GM18526 (cell line): ENCODE data around the gene CDC42EP4.

ENCODE experiments used
- POLR2A ChIP-seq: IDR thresholded peaks from 3 replicates; pipeline ENCODE4 v1.6.1; 2011; ENCODE audit not compliant: insufficient read length; ENCODE audit errors: extremely low read depth

CDC42EP4 gene

GRCh38 chr17:73348018-73348828 is 36.4 kb upstream of the CDC42EP4 start:
- no peak for TF ChIP-seq POLR2A

DNA sequence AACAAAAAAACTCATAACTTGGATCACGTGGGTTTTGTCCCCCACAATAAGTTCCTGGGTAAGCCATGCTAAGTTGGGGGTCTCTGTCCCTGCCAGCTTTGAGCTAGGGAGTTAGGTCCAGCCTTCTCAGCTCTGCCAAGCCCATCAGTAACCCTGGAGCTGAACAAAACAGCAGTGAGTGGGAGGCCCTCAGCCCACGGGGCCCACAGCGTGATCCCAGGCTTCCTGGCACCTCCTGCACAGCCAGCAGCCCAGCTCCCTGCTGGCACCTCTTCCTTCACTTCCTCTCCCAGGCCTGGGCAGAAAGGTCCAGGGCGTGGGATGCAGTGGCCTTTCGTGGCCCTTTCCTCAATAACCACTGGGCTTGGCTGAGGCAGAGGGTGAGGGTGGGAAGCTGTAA is 35.5 kb upstream of the CDC42EP4 start:
- TF ChIP-seq POLR2A: no peak

- no peak for TF ChIP-seq POLR2A
Observed at GRCh38 chr17:73346501-73347162, 34.8 kb upstream of the CDC42EP4 start.

- no peak for TF ChIP-seq POLR2A
Observed at GRCh38 chr17:73343739-73344454, 32.1 kb upstream of the CDC42EP4 start.

GRCh38 chr17:73343168-73343634 is 31.4 kb upstream of the CDC42EP4 start:
- TF ChIP-seq POLR2A: no peak

- no peak for TF ChIP-seq POLR2A
Observed at GRCh38 chr17:73342541-73343167, 30.9 kb upstream of the CDC42EP4 start.

GRCh38 chr17:73342050-73342522 is 30.3 kb upstream of the CDC42EP4 start:
- TF ChIP-seq POLR2A: no peak

- no peak for TF ChIP-seq POLR2A
Observed at GRCh38 chr17:73341350-73342049, 29.7 kb upstream of the CDC42EP4 start.

- no peak for TF ChIP-seq POLR2A
Observed at GRCh38 chr17:73340093-73340596, 28.3 kb upstream of the CDC42EP4 start.

GRCh38 chr17:73338566-73339197 is 26.9 kb upstream of the CDC42EP4 start:
- TF ChIP-seq POLR2A: no peak

DNA sequence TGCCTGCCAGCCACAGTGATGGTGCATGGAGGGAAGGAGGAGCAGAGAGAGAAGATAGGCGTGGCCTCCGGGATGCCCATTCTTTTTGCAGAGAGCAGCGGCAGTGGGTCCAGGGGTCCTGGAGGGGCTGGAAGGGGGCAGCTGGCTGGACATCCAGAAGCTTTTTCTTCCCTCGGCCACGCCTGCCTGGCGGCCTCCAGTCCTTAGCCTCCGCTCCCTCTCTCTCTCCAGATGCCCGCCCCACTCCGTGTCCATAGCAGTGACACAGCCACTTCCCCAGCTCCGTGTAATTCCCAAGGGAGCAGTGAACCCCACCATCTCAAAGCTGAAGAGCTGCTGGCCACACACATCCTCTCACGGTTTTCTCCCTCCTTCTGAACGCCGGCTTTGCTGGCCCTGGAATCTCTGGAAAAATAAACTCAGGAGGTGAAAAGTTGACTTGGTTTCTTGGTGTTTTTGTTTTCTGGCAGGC is 26.3 kb upstream of the CDC42EP4 start:
- TF ChIP-seq POLR2A: no peak

DNA sequence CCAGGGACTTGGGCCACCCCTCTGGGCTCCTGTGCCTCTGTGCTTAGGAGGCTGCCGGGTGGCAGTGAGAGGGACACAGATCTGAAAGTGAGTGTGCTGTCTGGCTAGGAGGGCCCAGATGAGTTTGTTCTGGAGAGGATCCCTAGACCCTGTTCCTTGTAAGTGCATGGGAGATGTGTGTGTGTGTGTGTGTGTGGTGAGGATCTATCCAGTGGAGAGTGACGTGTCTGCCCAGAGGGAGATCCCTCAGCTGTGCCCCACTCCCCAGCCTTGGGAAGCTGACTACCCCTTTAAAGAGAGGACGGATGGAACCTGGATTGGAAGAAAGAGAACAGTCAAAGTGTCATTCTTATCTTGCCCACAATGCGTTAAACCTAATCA is 25.5 kb upstream of the CDC42EP4 start:
- TF ChIP-seq POLR2A: no peak

DNA sequence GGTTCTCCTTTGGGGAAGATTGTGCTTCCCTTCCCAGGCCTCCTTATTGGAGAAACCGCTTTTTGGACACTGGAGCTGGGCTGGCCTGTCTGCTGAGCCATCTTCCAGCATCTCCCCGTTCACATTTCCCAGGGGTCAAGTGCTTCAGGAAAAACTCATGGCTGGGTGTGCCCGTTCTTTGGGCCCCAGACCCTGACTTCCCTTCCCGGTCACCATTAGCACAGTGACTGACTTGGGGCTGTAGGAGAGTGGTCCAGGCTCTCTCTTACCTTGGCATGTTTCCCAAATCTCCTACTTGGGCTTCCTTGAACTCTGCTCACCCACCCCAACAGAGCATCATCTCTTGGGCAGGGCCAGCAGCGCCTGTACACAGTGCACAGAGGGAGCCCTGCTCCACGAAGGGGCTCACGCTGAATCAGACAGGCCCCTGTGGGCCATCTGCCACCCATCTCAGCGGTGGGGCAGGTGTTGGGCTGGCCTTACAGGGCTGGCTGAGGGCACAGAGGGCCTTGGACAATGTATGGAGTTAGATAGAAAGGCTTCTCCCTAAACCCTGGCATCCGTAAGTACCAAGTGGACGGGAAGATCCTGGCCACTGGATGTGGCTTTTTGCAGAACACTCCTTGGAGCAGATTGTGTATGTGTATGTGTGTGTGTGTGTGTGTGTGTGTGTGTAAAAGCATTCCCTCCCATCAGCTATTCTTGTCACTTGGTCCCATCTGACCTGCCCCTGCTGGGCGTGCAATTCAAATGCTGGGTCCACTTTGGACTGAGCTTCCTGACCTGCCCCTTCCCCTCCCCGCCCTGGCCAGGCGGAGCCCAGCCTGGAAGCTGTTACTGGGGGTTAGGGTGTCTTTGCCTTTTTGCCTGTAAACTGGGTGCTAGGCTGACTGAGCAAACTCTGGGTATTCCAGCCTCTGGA is 24.9 kb upstream of the CDC42EP4 start:
- no peak for TF ChIP-seq POLR2A
